Measurements from ENCODE around the gene NYNRIN. TPM values are rescaled to one million over a fixed set of nuclear protein-coding genes. Genes with fewer than 3 reads are reported as not detected.

The NYNRIN gene
- total and polyA plus RNA-seq, 5 donors from 2014 or later, result 0.02 to 0.22 TPM; not detected in 3

GRCh38 chr14:24360281-24360680, 38.5 kb upstream of the NYNRIN start:
- Mint-ChIP-seq H3K36me3 (no peaks in the 10 kb centered on the region), H3K4me3 (no peak overlapping the region), H3K27me3 (peaks cover 46% of the 10 kb centered on the region), H3K9me3 (peaks cover 0 to 6% (median 3%) of the 10 kb centered on the region in 7 donors), H3K27ac (peak overlapping the region in 1 of 3 donors; percentile 43), H3K4me1 (peaks cover 0 to under 1% (median under 1%) of the 10 kb centered on the region in 4 donors)
- Histone ChIP-seq H3K27me3 (ENCODE audit: control insufficient read depth, insufficient read depth, low read length) (peaks cover 30% of the 10 kb centered on the region), H3K36me3 (ENCODE audit: control insufficient read depth, insufficient read depth, low read length) (no peaks in the 10 kb centered on the region), H3K9me3 (ENCODE audit: control insufficient read depth in 2 of 2, low read length in 2 of 2) (no peaks in the 10 kb centered on the region), H3K4me1 (ENCODE audit: control insufficient read depth, insufficient read depth, low read length, poor library complexity, severe bottlenecking) (no peaks in the 10 kb centered on the region), H3K27ac (ENCODE audit: insufficient read depth, low read length, poor library complexity, severe bottlenecking) (no peak overlapping the region), H3K4me3 (ENCODE audit: low read depth, low read length) (no peak overlapping the region)
- no peak for DNase-seq
- ATAC-seq (ENCODE audit: low read depth in 2 of 2), result no peak

DNA sequence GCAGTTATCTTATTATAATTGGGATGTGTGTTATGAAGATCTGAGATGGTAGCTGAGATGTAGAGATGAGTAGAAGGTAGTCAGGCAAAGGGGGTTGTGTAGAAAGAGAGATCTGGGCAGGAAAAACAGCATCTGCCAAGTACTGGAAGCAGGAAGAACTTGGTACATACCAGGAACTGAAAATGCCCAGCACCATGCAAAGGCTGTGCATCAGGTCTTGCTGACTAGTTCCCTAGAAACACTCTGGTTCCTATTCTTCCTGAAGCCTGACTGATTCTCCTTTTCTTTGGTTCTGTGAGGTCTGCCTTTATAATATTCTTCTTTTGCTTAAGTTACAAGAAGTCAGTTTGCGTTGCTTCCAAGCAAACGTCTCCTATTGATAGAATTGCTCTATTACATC, 37.5 kb upstream of the NYNRIN start:
- ATAC-seq (ENCODE audit: low read depth in 2 of 2), result no peak
- H3K36me3 Mint-ChIP-seq, result no peaks in the 10 kb centered on the region
- Histone ChIP-seq H3K36me3 (ENCODE audit: control insufficient read depth, insufficient read depth, low read length) (no peaks in the 10 kb centered on the region), H3K27ac (ENCODE audit: insufficient read depth, low read length, poor library complexity, severe bottlenecking) (no peak overlapping the region), H3K4me1 (ENCODE audit: control insufficient read depth, insufficient read depth, low read length, poor library complexity, severe bottlenecking) (peaks cover 10% of the 10 kb centered on the region), H3K4me3 (ENCODE audit: low read depth, low read length) (no peak overlapping the region), H3K27me3 (ENCODE audit: control insufficient read depth, insufficient read depth, low read length) (peaks cover 34% of the 10 kb centered on the region), H3K9me3 (ENCODE audit: control insufficient read depth in 2 of 2, low read length in 2 of 2) (no peaks in the 10 kb centered on the region)
- peaks cover 0 to 6% (median 3%) of the 10 kb centered on the region in 7 donors for H3K9me3 Mint-ChIP-seq
- H3K4me3 Mint-ChIP-seq, result no peak overlapping the region
- H3K27me3 Mint-ChIP-seq, result peaks cover 57% of the 10 kb centered on the region
- peaks cover 0 to 10% (median 7%) of the 10 kb centered on the region in 4 donors for H3K4me1 Mint-ChIP-seq
- H3K27ac Mint-ChIP-seq, result no peak overlapping the region
- DNase-seq, result no peak

GRCh38 chr14:24362241-24362960, 36.4 kb upstream of the NYNRIN start:
- peaks cover 0 to 18% (median 12%) of the 10 kb centered on the region in 4 donors for H3K4me1 Mint-ChIP-seq
- ATAC-seq (ENCODE audit: low read depth in 2 of 2), result no peak
- Histone ChIP-seq H3K4me3 (ENCODE audit: low read depth, low read length) (no peak overlapping the region), H3K9me3 (ENCODE audit: control insufficient read depth in 2 of 2, low read length in 2 of 2) (no peaks in the 10 kb centered on the region), H3K4me1 (ENCODE audit: control insufficient read depth, insufficient read depth, low read length, poor library complexity, severe bottlenecking) (peaks cover 21% of the 10 kb centered on the region), H3K36me3 (ENCODE audit: control insufficient read depth, insufficient read depth, low read length) (no peaks in the 10 kb centered on the region), H3K27me3 (ENCODE audit: control insufficient read depth, insufficient read depth, low read length) (peaks cover 37% of the 10 kb centered on the region), H3K27ac (ENCODE audit: insufficient read depth, low read length, poor library complexity, severe bottlenecking) (no peak overlapping the region)
- no peak overlapping the region for H3K4me3 Mint-ChIP-seq
- H3K9me3 Mint-ChIP-seq, result peaks cover 0 to 6% (median 3%) of the 10 kb centered on the region in 7 donors
- H3K36me3 Mint-ChIP-seq, result no peaks in the 10 kb centered on the region
- no peak overlapping the region for H3K27ac Mint-ChIP-seq
- no peak for DNase-seq
- H3K27me3 Mint-ChIP-seq, result peaks cover 63% of the 10 kb centered on the region

GRCh38 chr14:24363401-24363800, 35.4 kb upstream of the NYNRIN start:
- Histone ChIP-seq H3K9me3 (ENCODE audit: control insufficient read depth in 2 of 2, low read length in 2 of 2) (no peaks in the 10 kb centered on the region), H3K4me3 (ENCODE audit: low read depth, low read length) (no peak overlapping the region), H3K4me1 (ENCODE audit: control insufficient read depth, insufficient read depth, low read length, poor library complexity, severe bottlenecking) (peaks cover 31% of the 10 kb centered on the region), H3K27me3 (ENCODE audit: control insufficient read depth, insufficient read depth, low read length) (peaks cover 35% of the 10 kb centered on the region), H3K36me3 (ENCODE audit: control insufficient read depth, insufficient read depth, low read length) (no peaks in the 10 kb centered on the region), H3K27ac (ENCODE audit: insufficient read depth, low read length, poor library complexity, severe bottlenecking) (no peak overlapping the region)
- ATAC-seq (ENCODE audit: low read depth in 2 of 2) (no peak), DNase-seq (no peak)
- Mint-ChIP-seq H3K27me3 (peaks cover 66% of the 10 kb centered on the region), H3K4me1 (peaks cover 0 to 25% (median 16%) of the 10 kb centered on the region in 4 donors), H3K36me3 (no peaks in the 10 kb centered on the region), H3K27ac (no peak overlapping the region), H3K9me3 (peaks cover 0 to 6% (median 3%) of the 10 kb centered on the region in 7 donors), H3K4me3 (no peak overlapping the region)

GRCh38 chr14:24364841-24365240, 34.0 kb upstream of the NYNRIN start:
- Mint-ChIP-seq H3K36me3 (no peaks in the 10 kb centered on the region), H3K27ac (no peak overlapping the region), H3K4me3 (no peak overlapping the region), H3K27me3 (peaks cover 71% of the 10 kb centered on the region), H3K4me1 (peaks cover 0 to 30% (median 16%) of the 10 kb centered on the region in 4 donors), H3K9me3 (peaks cover 0 to 5% (median 1%) of the 10 kb centered on the region in 7 donors)
- Histone ChIP-seq H3K27ac (ENCODE audit: insufficient read depth, low read length, poor library complexity, severe bottlenecking) (no peak overlapping the region), H3K4me1 (ENCODE audit: control insufficient read depth, insufficient read depth, low read length, poor library complexity, severe bottlenecking) (peaks cover 37% of the 10 kb centered on the region), H3K36me3 (ENCODE audit: control insufficient read depth, insufficient read depth, low read length) (no peaks in the 10 kb centered on the region), H3K27me3 (ENCODE audit: control insufficient read depth, insufficient read depth, low read length) (peaks cover 32% of the 10 kb centered on the region), H3K4me3 (ENCODE audit: low read depth, low read length) (no peak overlapping the region), H3K9me3 (ENCODE audit: control insufficient read depth in 2 of 2, low read length in 2 of 2) (no peaks in the 10 kb centered on the region)
- DNase-seq, result no peak
- no peak for ATAC-seq (ENCODE audit: low read depth in 2 of 2)

- Histone ChIP-seq H3K36me3 (ENCODE audit: control insufficient read depth, insufficient read depth, low read length) (no peaks in the 10 kb centered on the region), H3K27ac (ENCODE audit: insufficient read depth, low read length, poor library complexity, severe bottlenecking) (no peak overlapping the region), H3K27me3 (ENCODE audit: control insufficient read depth, insufficient read depth, low read length) (peaks cover 28% of the 10 kb centered on the region), H3K4me3 (ENCODE audit: low read depth, low read length) (no peak overlapping the region), H3K9me3 (ENCODE audit: control insufficient read depth in 2 of 2, low read length in 2 of 2) (no peaks in the 10 kb centered on the region), H3K4me1 (ENCODE audit: control insufficient read depth, insufficient read depth, low read length, poor library complexity, severe bottlenecking) (peaks cover 37% of the 10 kb centered on the region)
- H3K27ac Mint-ChIP-seq, result no peak overlapping the region
- peak; percentile 65 to 79 for ATAC-seq (ENCODE audit: low read depth in 2 of 2)
- peaks cover 0 to 30% (median 16%) of the 10 kb centered on the region in 4 donors for H3K4me1 Mint-ChIP-seq
- no peaks in the 10 kb centered on the region for H3K36me3 Mint-ChIP-seq
- peak overlapping the region; percentile 15 to 85 (median 75) for H3K4me3 Mint-ChIP-seq
- peak; percentile 27 to 87 (median 48) for DNase-seq
- H3K27me3 Mint-ChIP-seq, result peaks cover 68% of the 10 kb centered on the region
- H3K9me3 Mint-ChIP-seq, result no peaks in the 10 kb centered on the region
These were observed 33.0 kb upstream of the NYNRIN start for GRCh38 chr14:24365600-24366412.

GRCh38 chr14:24366413-24366720, 32.4 kb upstream of the NYNRIN start:
- H3K27ac Mint-ChIP-seq, result no peak overlapping the region
- Histone ChIP-seq H3K9me3 (ENCODE audit: control insufficient read depth in 2 of 2, low read length in 2 of 2) (no peaks in the 10 kb centered on the region), H3K4me1 (ENCODE audit: control insufficient read depth, insufficient read depth, low read length, poor library complexity, severe bottlenecking) (peaks cover 37% of the 10 kb centered on the region), H3K27ac (ENCODE audit: insufficient read depth, low read length, poor library complexity, severe bottlenecking) (no peak overlapping the region), H3K36me3 (ENCODE audit: control insufficient read depth, insufficient read depth, low read length) (no peaks in the 10 kb centered on the region), H3K4me3 (ENCODE audit: low read depth, low read length) (no peak overlapping the region), H3K27me3 (ENCODE audit: control insufficient read depth, insufficient read depth, low read length) (peaks cover 31% of the 10 kb centered on the region)
- no peaks in the 10 kb centered on the region for H3K9me3 Mint-ChIP-seq
- H3K27me3 Mint-ChIP-seq, result peaks cover 70% of the 10 kb centered on the region
- no peaks in the 10 kb centered on the region for H3K36me3 Mint-ChIP-seq
- peak overlapping the region in 1 of 4 donors; percentile 71 for H3K4me3 Mint-ChIP-seq
- DNase-seq (no peak), ATAC-seq (ENCODE audit: low read depth in 2 of 2) (no peak)
- H3K4me1 Mint-ChIP-seq, result peaks cover 0 to 30% (median 16%) of the 10 kb centered on the region in 4 donors

All from CD4-positive, CD25-positive, alpha-beta regulatory T cell (primary cell).